ENCODE results near the gene TMEM245.

DNA sequence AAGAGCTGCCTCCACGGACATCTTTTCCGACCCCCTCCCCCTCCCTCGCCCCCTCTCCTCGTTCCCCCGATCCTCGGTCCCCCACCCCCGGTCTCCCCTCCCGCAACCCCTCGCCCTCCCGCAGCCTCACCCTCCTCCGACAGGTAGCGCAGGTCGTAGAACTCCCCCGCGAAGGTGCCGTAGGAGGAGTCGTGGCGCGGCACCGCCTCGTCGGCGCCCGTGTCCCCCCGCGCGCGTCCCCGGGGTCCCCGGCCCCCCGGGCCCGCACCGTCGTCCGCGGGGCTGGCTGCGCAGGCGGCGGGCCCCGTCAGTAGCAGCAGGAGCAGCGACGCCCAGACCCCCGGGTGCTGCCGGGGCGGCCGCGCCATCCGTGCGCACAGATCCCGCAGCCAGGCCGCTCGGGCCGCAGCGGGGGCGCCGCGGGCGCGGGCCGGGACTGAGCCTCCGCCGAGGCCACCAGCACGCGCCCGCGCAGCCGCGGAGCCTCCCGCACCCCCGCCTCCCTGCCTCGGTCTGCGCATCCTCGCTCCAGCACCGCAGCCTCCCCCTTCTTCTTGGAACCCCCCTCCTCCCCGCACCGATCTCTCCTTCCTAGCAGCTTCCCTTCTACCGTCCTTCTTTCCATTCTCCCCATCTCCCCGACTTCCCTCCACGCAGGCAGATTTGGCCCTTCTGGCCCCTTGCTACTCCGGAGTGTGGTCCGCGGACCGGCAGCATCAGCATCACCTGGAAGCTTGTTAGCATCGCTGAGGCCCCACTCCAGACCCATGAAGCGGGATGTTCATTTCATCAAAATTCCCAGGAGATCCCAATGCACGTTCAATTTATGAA, 47.2 kb upstream of the TMEM245 start, which contains the start of gene FRRS1L:
- TF ChIP-seq CTCF (IDR thresholded peaks at IDR 0.05; ENCODE audit: insufficient read depth, low read depth, low read length) (no peak), EZH2 (IDR thresholded peaks at IDR 0.05; ENCODE audit: insufficient read depth, low read length) (peak; percentile 56)
